Caco-2 (cell line): Measurements from ENCODE around the gene SNX27. TPM values are rescaled to one million over a fixed set of nuclear protein-coding genes. Genes with fewer than 3 reads are reported as not detected.

Experiments
- BruUV-seq: library from RNA; stranded (reverse); fragments of 400-500 nt; replicated peaks from 2 replicates; lab custom pipeline; 2021; lab: Mats Ljungman, UMichigan
- CTCF ChIA-PET: fragments of 300-600 bp; sonication (Branson Sonifier 250); formaldehyde crosslinking; loops from one replicate; lab custom pipeline; 2022; ENCODE audit warnings: antibody characterized with exemption; lab: Charles Lee
- POLR2A ChIA-PET: fragments of 300-600 bp; sonication (Branson Sonifier 250); formaldehyde crosslinking; loops from one replicate; lab custom pipeline; 2022; ENCODE audit warnings: antibody characterized with exemption; lab: Charles Lee
- DNase-seq, 2 experiments: peaks; one replicate each; pipeline versions ENCODE4 v3.0.0 to v3.0.0-alpha.2; 2020 to 2022
- H3K27me3 ChIP-seq: replicated peaks from 2 replicates; pipeline ENCODE4 v1.6.0; 2011; ENCODE audit warnings: low read length; ENCODE audit not compliant: control insufficient read depth, insufficient read depth
- H3K36me3 ChIP-seq: 2 replicates; pipeline ENCODE4 v1.5.1; 2011; ENCODE audit warnings: low read length; ENCODE audit not compliant: control insufficient read depth, insufficient read depth
- H3K4me1 ChIP-seq: fragments of 250-450 bp; sonication (Bioruptor Pico); 2 replicates; pipeline ENCODE4 v1.5.1; 2020; ENCODE audit warnings: mild to moderate bottlenecking
- H3K4me3 ChIP-seq: 2 replicates; pipeline ENCODE4 v1.5.1; 2011; ENCODE audit warnings: low read depth, mild to moderate bottlenecking, control low read depth, low read length
- H3K9me3 ChIP-seq: fragments of 250-450 bp; sonication (Bioruptor Pico); 2 replicates; pipeline ENCODE4 v1.5.1; 2020; ENCODE audit warnings: mild to moderate bottlenecking, moderate library complexity
- H3K27ac Mint-ChIP-seq: one replicate; pipeline ENCODE4 v1.8.0; 2022; ENCODE audit warnings: mixed read lengths; ENCODE audit not compliant: unreplicated experiment
- H3K27me3 Mint-ChIP-seq: one replicate; pipeline ENCODE4 v1.8.0; 2022; ENCODE audit warnings: mixed read lengths; ENCODE audit not compliant: insufficient read depth, unreplicated experiment
- H3K36me3 Mint-ChIP-seq: one replicate; pipeline ENCODE4 v1.8.0; 2022; ENCODE audit warnings: mild to moderate bottlenecking, mixed read lengths; ENCODE audit not compliant: insufficient read depth, unreplicated experiment
- H3K4me1 Mint-ChIP-seq: one replicate; pipeline ENCODE4 v1.8.0; 2022; ENCODE audit warnings: low read depth, mixed read lengths; ENCODE audit not compliant: unreplicated experiment
- H3K4me3 Mint-ChIP-seq: one replicate; pipeline ENCODE4 v1.8.0; 2022; ENCODE audit warnings: mild to moderate bottlenecking, moderate library complexity, mixed read lengths; ENCODE audit not compliant: unreplicated experiment
- H3K9me3 Mint-ChIP-seq: one replicate; pipeline ENCODE4 v1.8.0; 2022; ENCODE audit warnings: mixed read lengths; ENCODE audit not compliant: unreplicated experiment
- intact Hi-C: fragments of 100-400 bp; cut with micrococcal nuclease; formaldehyde crosslinking; loops from one replicate; pipeline ENCODE4 v1.10.0; 2022; ENCODE audit not compliant: unreplicated experiment
- total RNA-seq: library from RNA; stranded (reverse); gene quantifications from 2 replicates; pipeline ENCODE4 v1.2.3, GENCODE V29; 2022
- TF ChIP-seq, protein P1 (sequence below), 2 experiments: fragments of 200-600 bp in 1 of 2; IDR thresholded peaks; 1 replicate in 1 of 2; 2 replicates in 1 of 2; pipeline versions ENCODE4 v1.5.1 to v1.8.0; 2011 to 2022; ENCODE audit warnings: antibody characterized with exemption in 1 of 2, control low read depth in 1 of 2, inconsistent platforms in 1 of 2, low read depth in 1 of 2, low read length in 1 of 2, mild to moderate bottlenecking in 1 of 2, moderate library complexity in 1 of 2; ENCODE audit not compliant: insufficient read depth in 1 of 2, severe bottlenecking in 1 of 2, unreplicated experiment in 1 of 2

The SNX27 gene
- total RNA-seq, 1 experiment from 2014 or later, result 47.2 TPM

DNA sequence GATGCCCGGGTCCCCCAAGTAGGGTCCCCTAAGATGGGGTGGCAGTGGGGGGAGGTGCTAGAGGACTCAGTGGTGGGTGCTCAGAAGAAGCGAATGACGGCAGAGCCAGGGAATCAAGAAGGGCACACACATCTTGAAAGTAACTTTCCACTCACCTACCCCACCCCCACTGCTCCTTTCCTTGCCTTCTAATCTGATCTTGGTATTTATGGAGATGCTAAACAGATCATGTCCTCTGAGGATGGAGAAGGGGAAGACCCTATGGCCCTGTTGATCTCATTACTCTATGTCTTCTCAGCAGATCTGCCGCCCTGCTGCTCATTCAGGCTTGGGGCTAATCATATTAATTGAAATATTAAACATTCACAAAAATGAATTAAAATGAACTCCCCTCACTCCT, 106.8 kb downstream of the SNX27 start:
- Mint-ChIP-seq H3K27ac (no peak overlapping the region), H3K36me3 (no peaks in the 10 kb centered on the region), H3K9me3 (no peaks in the 10 kb centered on the region), H3K27me3 (peaks cover 3% of the 10 kb centered on the region), H3K4me3 (no peak overlapping the region), H3K4me1 (peaks cover 28% of the 10 kb centered on the region)
- Histone ChIP-seq H3K36me3 (no peaks in the 10 kb centered on the region), H3K9me3 (no peaks in the 10 kb centered on the region), H3K4me1 (peaks cover 31% of the 10 kb centered on the region), H3K4me3 (no peak overlapping the region), H3K27me3 (no peaks in the 10 kb centered on the region)
- intact Hi-C loops, result no loop called here
- TF ChIP-seq, protein P1, sequence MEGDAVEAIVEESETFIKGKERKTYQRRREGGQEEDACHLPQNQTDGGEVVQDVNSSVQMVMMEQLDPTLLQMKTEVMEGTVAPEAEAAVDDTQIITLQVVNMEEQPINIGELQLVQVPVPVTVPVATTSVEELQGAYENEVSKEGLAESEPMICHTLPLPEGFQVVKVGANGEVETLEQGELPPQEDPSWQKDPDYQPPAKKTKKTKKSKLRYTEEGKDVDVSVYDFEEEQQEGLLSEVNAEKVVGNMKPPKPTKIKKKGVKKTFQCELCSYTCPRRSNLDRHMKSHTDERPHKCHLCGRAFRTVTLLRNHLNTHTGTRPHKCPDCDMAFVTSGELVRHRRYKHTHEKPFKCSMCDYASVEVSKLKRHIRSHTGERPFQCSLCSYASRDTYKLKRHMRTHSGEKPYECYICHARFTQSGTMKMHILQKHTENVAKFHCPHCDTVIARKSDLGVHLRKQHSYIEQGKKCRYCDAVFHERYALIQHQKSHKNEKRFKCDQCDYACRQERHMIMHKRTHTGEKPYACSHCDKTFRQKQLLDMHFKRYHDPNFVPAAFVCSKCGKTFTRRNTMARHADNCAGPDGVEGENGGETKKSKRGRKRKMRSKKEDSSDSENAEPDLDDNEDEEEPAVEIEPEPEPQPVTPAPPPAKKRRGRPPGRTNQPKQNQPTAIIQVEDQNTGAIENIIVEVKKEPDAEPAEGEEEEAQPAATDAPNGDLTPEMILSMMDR (IDR thresholded peaks at IDR 0.05; ENCODE audit: insufficient read depth in 1 of 2, low read depth in 1 of 2, low read length in 1 of 2, severe bottlenecking in 1 of 2, unreplicated experiment in 1 of 2), result no peak
- DNase-seq, result no peak
- CTCF ChIA-PET, result no interaction called here
- POLR2A ChIA-PET, result no interaction called here
- BruUV-seq, result no TSS peak

DNA sequence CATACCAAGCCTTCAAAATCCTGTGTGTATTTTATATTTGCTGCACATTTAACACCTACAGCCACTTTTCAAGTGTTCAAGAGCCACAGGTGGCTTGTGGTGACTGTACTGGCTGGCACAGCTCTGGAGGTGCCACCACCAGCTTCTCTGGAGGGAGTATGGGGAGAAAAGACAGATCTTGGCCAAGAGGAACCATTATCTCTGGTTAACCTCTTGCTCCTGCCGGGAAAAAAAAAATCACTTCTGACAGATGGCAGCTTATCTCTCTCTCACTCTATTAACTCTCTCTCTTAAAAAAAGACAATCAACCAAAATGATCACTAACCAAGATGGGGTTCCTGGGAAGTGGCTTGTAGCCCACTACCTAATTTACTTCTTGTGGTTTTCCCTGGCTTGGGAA, 108.3 kb downstream of the SNX27 start:
- Histone ChIP-seq H3K36me3 (no peaks in the 10 kb centered on the region), H3K9me3 (no peaks in the 10 kb centered on the region), H3K4me1 (peaks cover 38% of the 10 kb centered on the region), H3K4me3 (no peak overlapping the region), H3K27me3 (no peaks in the 10 kb centered on the region)
- TF ChIP-seq, protein P1 (IDR thresholded peaks at IDR 0.05; ENCODE audit: insufficient read depth in 1 of 2, low read depth in 1 of 2, low read length in 1 of 2, severe bottlenecking in 1 of 2, unreplicated experiment in 1 of 2), result no peak
- Mint-ChIP-seq H3K27ac (no peak overlapping the region), H3K4me3 (no peak overlapping the region), H3K27me3 (peaks cover 3% of the 10 kb centered on the region), H3K36me3 (no peaks in the 10 kb centered on the region), H3K4me1 (peaks cover 36% of the 10 kb centered on the region), H3K9me3 (no peaks in the 10 kb centered on the region)
- no peak for DNase-seq
- intact Hi-C loops, result no loop called here
- CTCF ChIA-PET, result interaction anchor here (1.2 kb wide), 1 partner anchor 117 kb away, joined by 4 read pairs; no protein-coding TSS in a partner anchor
- BruUV-seq, result no TSS peak
- POLR2A ChIA-PET, result no interaction called here

DNA sequence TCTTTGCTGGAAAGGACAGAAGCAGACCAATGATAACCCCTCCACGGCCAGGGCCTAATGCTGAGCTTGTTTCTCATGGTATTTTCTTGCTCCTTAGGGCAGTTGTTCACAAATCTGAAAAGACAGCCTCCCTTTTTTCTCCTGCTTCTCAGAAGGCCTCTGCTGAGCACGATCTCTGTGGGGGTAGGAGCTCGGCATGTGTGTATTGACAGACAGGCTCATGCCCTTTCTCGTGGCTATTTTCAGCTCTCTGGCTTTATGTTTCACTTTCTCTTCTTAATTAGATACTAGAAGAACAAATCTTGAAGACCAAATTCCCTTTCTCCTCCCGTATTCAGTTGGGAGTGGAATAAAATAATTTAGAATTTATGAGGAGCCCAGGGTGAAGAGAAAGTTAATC, 108.7 kb downstream of the SNX27 start:
- no TSS peak for BruUV-seq
- DNase-seq, result no peak
- POLR2A ChIA-PET, result no interaction called here
- H3K4me1 Mint-ChIP-seq, result peaks cover 31% of the 10 kb centered on the region
- H3K27me3 ChIP-seq, result no peaks in the 10 kb centered on the region
- H3K27me3 Mint-ChIP-seq, result peaks cover 3% of the 10 kb centered on the region
- H3K27ac Mint-ChIP-seq, result no peak overlapping the region
- peak overlapping the region; percentile 68 for H3K4me3 Mint-ChIP-seq
- H3K9me3 Mint-ChIP-seq, result no peaks in the 10 kb centered on the region
- H3K9me3 ChIP-seq, result no peaks in the 10 kb centered on the region
- TF ChIP-seq, protein P1 (IDR thresholded peaks at IDR 0.05; ENCODE audit: insufficient read depth in 1 of 2, low read depth in 1 of 2, low read length in 1 of 2, severe bottlenecking in 1 of 2, unreplicated experiment in 1 of 2), result no peak
- intact Hi-C loops, result no loop called here
- CTCF ChIA-PET, result interaction anchor here (1.2 kb wide), 2 partner anchors 14 to 116 kb away, joined by 3 to 4 read pairs; no protein-coding TSS in a partner anchor
- no peaks in the 10 kb centered on the region for H3K36me3 Mint-ChIP-seq
- no peaks in the 10 kb centered on the region for H3K36me3 ChIP-seq
- H3K4me3 ChIP-seq, result no peak overlapping the region
- peaks cover 38% of the 10 kb centered on the region for H3K4me1 ChIP-seq
